ENCODE results near the gene KIRREL3.
A peak's percentile ranks its signal among the peaks of the same experiment; 100 is the strongest.

KIRREL3 gene

GRCh38 chr11:126519764-126520734 lies 480.5 kb downstream of the KIRREL3 start:
- H3K27ac ChIP-seq (replicated peaks; ENCODE audit: low read length) = no peak overlapping the region
- H2BK5ac ChIP-seq (ENCODE audit: low read length) = no peak overlapping the region
- H3K4me2 ChIP-seq (ENCODE audit: insufficient read depth, low read length, poor library complexity, severe bottlenecking) = no peak overlapping the region
- no peak overlapping the region for H2AFZ ChIP-seq (ENCODE audit: low read length)
- no peak for DNase-seq (ENCODE audit: low spot score)
- no peak overlapping the region for H4K91ac ChIP-seq (ENCODE audit: low read depth, low read length, poor library complexity)
- no peak overlapping the region for H4K8ac ChIP-seq (ENCODE audit: low read depth, low read length)
- no peak overlapping the region for H3K4me3 ChIP-seq (ENCODE audit: low read length in 2 of 2)
- H3K36me3 ChIP-seq (replicated peaks in 1 of 2; ENCODE audit: control insufficient read depth in 2 of 2, insufficient read depth in 2 of 2, low read length in 2 of 2) = no peaks in the 10 kb centered on the region
- WGBS, 2 donors (ENCODE audit: extremely low coverage in 2 of 2, insufficient read length in 2 of 2, insufficient replicate concordance in 1 of 2) = no CpG with 5 or more reads among the region's 25 CpGs
- H3K23ac ChIP-seq (ENCODE audit: low read depth, low read length, poor library complexity) = no peak overlapping the region
- H3K9ac ChIP-seq (ENCODE audit: low read depth, low read length, poor library complexity) = no peak overlapping the region
- H3K9me3 ChIP-seq (replicated peaks in 1 of 2; ENCODE audit: control insufficient read depth in 2 of 2, insufficient read depth in 1 of 2, low read depth in 1 of 2, low read length in 2 of 2) = no peaks in the 10 kb centered on the region
- H2BK120ac ChIP-seq (ENCODE audit: low read depth, low read length) = no peak overlapping the region
- H2BK12ac ChIP-seq (ENCODE audit: low read length) = peak overlapping the region; percentile 36
- no peaks in the 10 kb centered on the region for H3K79me1 ChIP-seq (ENCODE audit: low read depth, low read length)
- H3K27me3 ChIP-seq (ENCODE audit: control insufficient read depth in 3 of 3, insufficient read depth in 3 of 3, low read depth in 1 of 3, low read length in 3 of 3) = peaks cover 0 to 4% (median 0%) of the 10 kb centered on the region in 3 experiments
- no peak overlapping the region for H2BK15ac ChIP-seq (ENCODE audit: low read length)
- peaks cover 0 to 12% of the 10 kb centered on the region in 2 donors for H3K4me1 ChIP-seq (ENCODE audit: control insufficient read depth in 2 of 2, insufficient read depth in 1 of 2, low read depth in 1 of 2, low read length in 2 of 2)
- peak overlapping the region; percentile 29 for H3K18ac ChIP-seq (ENCODE audit: low read length)
- peak overlapping the region; percentile 22 for H3K14ac ChIP-seq (ENCODE audit: low read length)
- H2AK5ac ChIP-seq (ENCODE audit: low read depth, low read length) = no peak overlapping the region
- H3K4ac ChIP-seq (ENCODE audit: low read length) = no peak overlapping the region

- Histone ChIP-seq H3K23ac (ENCODE audit: low read depth, low read length, poor library complexity) (no peak overlapping the region), H3K4me1 (ENCODE audit: control insufficient read depth in 2 of 2, insufficient read depth in 1 of 2, low read depth in 1 of 2, low read length in 2 of 2) (peaks cover 0 to 12% of the 10 kb centered on the region in 2 donors), H3K18ac (ENCODE audit: low read length) (no peak overlapping the region), H3K4me3 (ENCODE audit: low read length in 2 of 2) (no peak overlapping the region), H3K4ac (ENCODE audit: low read length) (no peak overlapping the region), H2BK12ac (ENCODE audit: low read length) (no peak overlapping the region), H3K14ac (ENCODE audit: low read length) (no peak overlapping the region), H2BK5ac (ENCODE audit: low read length) (no peak overlapping the region), H2AFZ (ENCODE audit: low read length) (no peak overlapping the region), H3K36me3 (replicated peaks in 1 of 2; ENCODE audit: control insufficient read depth in 2 of 2, insufficient read depth in 2 of 2, low read length in 2 of 2) (no peaks in the 10 kb centered on the region), H3K27ac (replicated peaks; ENCODE audit: low read length) (no peak overlapping the region), H3K27me3 (ENCODE audit: control insufficient read depth in 3 of 3, insufficient read depth in 3 of 3, low read depth in 1 of 3, low read length in 3 of 3) (peaks cover 0 to 5% (median 0%) of the 10 kb centered on the region in 3 experiments), H2BK15ac (ENCODE audit: low read length) (no peak overlapping the region), H3K4me2 (ENCODE audit: insufficient read depth, low read length, poor library complexity, severe bottlenecking) (no peak overlapping the region), H4K8ac (ENCODE audit: low read depth, low read length) (no peak overlapping the region), H2BK120ac (ENCODE audit: low read depth, low read length) (no peak overlapping the region), H4K91ac (ENCODE audit: low read depth, low read length, poor library complexity) (no peak overlapping the region), H3K9ac (ENCODE audit: low read depth, low read length, poor library complexity) (no peak overlapping the region), H2AK5ac (ENCODE audit: low read depth, low read length) (no peak overlapping the region), H3K9me3 (replicated peaks in 1 of 2; ENCODE audit: control insufficient read depth in 2 of 2, insufficient read depth in 1 of 2, low read depth in 1 of 2, low read length in 2 of 2) (no peaks in the 10 kb centered on the region), H3K79me1 (ENCODE audit: low read depth, low read length) (no peaks in the 10 kb centered on the region)
- DNase-seq (ENCODE audit: low spot score) = no peak
- WGBS, 2 donors (ENCODE audit: extremely low coverage in 2 of 2, insufficient read length in 2 of 2, insufficient replicate concordance in 1 of 2) = 100% methylated on average over 3 of the region's 11 CpGs; no CpG with 5 or more reads in 1 of the 2 donors
Measured at GRCh38 chr11:126518972-126519690, 481.4 kb downstream of the KIRREL3 start.

- peak overlapping the region; percentile 56 for H3K14ac ChIP-seq (ENCODE audit: low read length)
- no peaks in the 10 kb centered on the region for H3K36me3 ChIP-seq (replicated peaks in 1 of 2; ENCODE audit: control insufficient read depth in 2 of 2, insufficient read depth in 2 of 2, low read length in 2 of 2)
- no peak overlapping the region for H2BK5ac ChIP-seq (ENCODE audit: low read length)
- no peak overlapping the region for H2BK12ac ChIP-seq (ENCODE audit: low read length)
- H3K4ac ChIP-seq (ENCODE audit: low read length) = no peak overlapping the region
- H3K27me3 ChIP-seq (ENCODE audit: control insufficient read depth in 3 of 3, insufficient read depth in 3 of 3, low read depth in 1 of 3, low read length in 3 of 3) = peaks cover 0 to 7% (median 0%) of the 10 kb centered on the region in 3 experiments
- H4K91ac ChIP-seq (ENCODE audit: low read depth, low read length, poor library complexity) = no peak overlapping the region
- peak overlapping the region; percentile 17 for H2BK120ac ChIP-seq (ENCODE audit: low read depth, low read length)
- no peak overlapping the region for H2AK5ac ChIP-seq (ENCODE audit: low read depth, low read length)
- H2AFZ ChIP-seq (ENCODE audit: low read length) = no peak overlapping the region
- no peaks in the 10 kb centered on the region for H3K79me1 ChIP-seq (ENCODE audit: low read depth, low read length)
- no peak overlapping the region for H3K27ac ChIP-seq (replicated peaks; ENCODE audit: low read length)
- H3K9me3 ChIP-seq (replicated peaks in 1 of 2; ENCODE audit: control insufficient read depth in 2 of 2, insufficient read depth in 1 of 2, low read depth in 1 of 2, low read length in 2 of 2) = no peaks in the 10 kb centered on the region
- DNase-seq (ENCODE audit: low spot score) = no peak
- H3K9ac ChIP-seq (ENCODE audit: low read depth, low read length, poor library complexity) = no peak overlapping the region
- no CpG with 5 or more reads among the region's 20 CpGs for whole genome bisulfite sequencing, 2 donors (ENCODE audit: extremely low coverage in 2 of 2, insufficient read length in 2 of 2, insufficient replicate concordance in 1 of 2)
- peaks cover 0 to 7% of the 10 kb centered on the region in 2 donors for H3K4me1 ChIP-seq (ENCODE audit: control insufficient read depth in 2 of 2, insufficient read depth in 1 of 2, low read depth in 1 of 2, low read length in 2 of 2)
- H3K18ac ChIP-seq (ENCODE audit: low read length) = peak overlapping the region; percentile 23
- no peak overlapping the region for H3K4me2 ChIP-seq (ENCODE audit: insufficient read depth, low read length, poor library complexity, severe bottlenecking)
- H3K4me3 ChIP-seq (ENCODE audit: low read length in 2 of 2) = no peak overlapping the region
- H3K23ac ChIP-seq (ENCODE audit: low read depth, low read length, poor library complexity) = no peak overlapping the region
- H2BK15ac ChIP-seq (ENCODE audit: low read length) = no peak overlapping the region
- no peak overlapping the region for H4K8ac ChIP-seq (ENCODE audit: low read depth, low read length)
Measured at GRCh38 chr11:126518071-126518971, 482.2 kb downstream of the KIRREL3 start.

Measured in neuronal stem cell (in vitro differentiated cells).